GM23338 (cell line): ENCODE results near the gene TSPAN19. TPM values are rescaled to one million over a fixed set of nuclear protein-coding genes. Genes with fewer than 3 reads are reported as not detected.

Experiments
- ATAC-seq: fragments of 200-7000 bp; cut with Tn5 transposase; 3 replicates; pipeline ENCODE4 v1.9.1; 2020
- DNase-seq: peaks from one replicate; pipeline ENCODE4 v3.0.0-alpha.2; 2015; ENCODE audit warnings: low spot score
- H2AFZ ChIP-seq: fragments of 200-600 bp; sonication (generic); 2 replicates; pipeline ENCODE4 v1.8.0; 2016; ENCODE audit warnings: antibody characterized with exemption, mild to moderate bottlenecking, moderate library complexity
- H3F3A ChIP-seq: fragments of 200-600 bp; sonication (generic); replicated peaks from 2 replicates; pipeline ENCODE4 v1.8.0; 2017; ENCODE audit warnings: antibody characterized with exemption, mixed run types, low read depth
- H3K27ac ChIP-seq: fragments of 200-600 bp; sonication (generic); 2 replicates; pipeline ENCODE4 v1.6.1; 2016; ENCODE audit warnings: low read depth
- H3K27me3 ChIP-seq: fragments of 200-600 bp; sonication (generic); 2 replicates; pipeline ENCODE4 v1.8.0; 2016; ENCODE audit warnings: mild to moderate bottlenecking, mixed run types, moderate library complexity; ENCODE audit not compliant: insufficient read depth
- H3K36me3 ChIP-seq: fragments of 200-600 bp; sonication (generic); 2 replicates; pipeline ENCODE4 v1.8.0; 2016; ENCODE audit warnings: mild to moderate bottlenecking; ENCODE audit not compliant: insufficient read depth
- H3K4me1 ChIP-seq: fragments of 200-600 bp; sonication (generic); 2 replicates; pipeline ENCODE4 v1.8.0; 2016; ENCODE audit warnings: mild to moderate bottlenecking, moderate library complexity; ENCODE audit not compliant: insufficient read depth
- H3K4me2 ChIP-seq: fragments of 200-600 bp; sonication (generic); 2 replicates; pipeline ENCODE4 v1.7.1; 2017; ENCODE audit warnings: mixed run types
- H3K4me3 ChIP-seq: fragments of 200-600 bp; sonication (generic); 2 replicates; pipeline ENCODE4 v1.6.1; 2016; ENCODE audit warnings: mixed run types
- H3K79me2 ChIP-seq: fragments of 200-600 bp; sonication (generic); replicated peaks from 2 replicates; pipeline ENCODE4 v1.8.0; 2017; ENCODE audit warnings: mild to moderate bottlenecking; ENCODE audit not compliant: insufficient read depth
- H3K9me2 ChIP-seq: fragments of 200-600 bp; sonication (generic); 2 replicates; pipeline ENCODE4 v1.8.0; 2017; ENCODE audit not compliant: insufficient read depth
- H4K20me1 ChIP-seq: fragments of 200-600 bp; sonication (generic); replicated peaks from 2 replicates; pipeline ENCODE4 v1.8.0; 2017; ENCODE audit warnings: mild to moderate bottlenecking; ENCODE audit not compliant: insufficient read depth
- H3K27ac Mint-ChIP-seq: 2 replicates; pipeline ENCODE4 v1.8.0; 2020; ENCODE audit warnings: inconsistent platforms, mild to moderate bottlenecking, moderate library complexity, mixed read lengths
- H3K27me3 Mint-ChIP-seq: 3 replicates; pipeline ENCODE4 v1.8.0; 2022; ENCODE audit warnings: low read depth, mild to moderate bottlenecking, moderate library complexity, mixed read lengths, inconsistent platforms; ENCODE audit not compliant: insufficient read depth, poor library complexity
- H3K36me3 Mint-ChIP-seq: 3 replicates; pipeline ENCODE4 v1.8.0; 2021; ENCODE audit warnings: low read depth, mild to moderate bottlenecking, inconsistent platforms, moderate library complexity, mixed read lengths
- H3K4me1 Mint-ChIP-seq: 3 replicates; pipeline ENCODE4 v1.8.0; 2020; ENCODE audit warnings: mild to moderate bottlenecking, inconsistent platforms, mixed read lengths
- H3K4me3 Mint-ChIP-seq: 3 replicates; pipeline ENCODE4 v1.8.0; 2021; ENCODE audit warnings: moderate library complexity, mild to moderate bottlenecking, inconsistent platforms, mixed read lengths
- H3K9me3 Mint-ChIP-seq: 3 replicates; pipeline ENCODE4 v1.8.0; 2020; ENCODE audit warnings: moderate library complexity, mild to moderate bottlenecking, inconsistent platforms, mixed read lengths
- CREB1 ChIP-seq: fragments of 250-450 bp; sonication (Bioruptor Pico); IDR thresholded peaks from 2 replicates; pipeline ENCODE4 v1.5.0; 2020; ENCODE audit warnings: low read depth, mild to moderate bottlenecking, moderate library complexity
- JUNB ChIP-seq: IDR thresholded peaks from one replicate; pipeline ENCODE4 v1.6.1; 2016; ENCODE audit warnings: antibody characterized with exemption; ENCODE audit not compliant: unreplicated experiment
- STAT1 ChIP-seq: IDR thresholded peaks from one replicate; pipeline ENCODE4 v1.6.1; 2016; ENCODE audit warnings: antibody characterized with exemption; ENCODE audit not compliant: unreplicated experiment
- ZNF114 ChIP-seq: fragments of 250-450 bp; sonication (Bioruptor Pico); IDR thresholded peaks from 2 replicates; pipeline ENCODE4 v1.5.0; 2020; ENCODE audit warnings: mild to moderate bottlenecking, moderate library complexity
- ZNF331 ChIP-seq: fragments of 250-450 bp; sonication (Bioruptor Pico); IDR thresholded peaks from 2 replicates; pipeline ENCODE4 v1.5.0; 2020; ENCODE audit warnings: low read depth, mild to moderate bottlenecking, moderate library complexity
- polyA plus RNA-seq: library from polyadenylated mRNA; unstranded; fragments of >200 nt; fragmentation: Nextera tagmentation; extraction: Ambion mirVana; gene quantifications from 2 replicates; pipeline ENCODE4 v1.2.1, GENCODE V29; 2016
- total RNA-seq: library from RNA; depleted of rRNA; stranded (reverse); fragments of >200 nt; shearing (Covaris generic); gene quantifications from 2 replicates; pipeline ENCODE4 v1.2.3, GENCODE V29; 2014
- TF ChIP-seq, protein P1 (sequence below), 2 experiments: fragments of 200-600 bp in 1 of 2; sonication (generic) in 1 of 2; conservative IDR thresholded peaks; 2 replicates each; pipeline versions ENCODE4 v1.5.1 to v1.6.1; 2016 to 2017; ENCODE audit warnings: antibody characterized with exemption in 2 of 2, low read depth in 2 of 2, mild to moderate bottlenecking in 2 of 2, moderate library complexity in 1 of 2
- TF ChIP-seq, protein P2 (sequence below): IDR thresholded peaks from one replicate; pipeline ENCODE4 v1.6.1; 2018; ENCODE audit warnings: antibody characterized with exemption; ENCODE audit not compliant: unreplicated experiment

The TSPAN19 gene
- total and polyA plus RNA-seq, 2 experiments from 2014 or later, result 0.44 to 0.80 TPM

DNA sequence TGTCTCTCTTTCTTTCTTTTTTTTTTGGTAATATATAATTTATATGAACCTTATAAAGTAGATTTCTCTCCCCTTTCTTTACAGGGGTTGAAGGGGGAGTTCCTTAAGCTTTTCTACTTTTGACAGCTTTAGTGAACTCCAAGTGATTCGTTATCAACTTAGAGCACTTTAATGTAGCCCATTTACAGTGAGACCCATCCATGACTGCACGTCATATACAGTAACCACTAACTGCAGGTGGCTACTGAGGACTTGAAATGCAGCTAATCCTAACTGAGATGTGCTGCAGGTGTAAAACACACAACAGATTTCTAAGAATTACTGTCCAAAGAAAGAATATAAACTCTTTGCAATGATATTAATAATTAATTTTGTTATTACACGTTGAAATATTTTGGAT is 656 bp upstream of the TSPAN19 start:
- TF ChIP-seq CREB1 (CRISPR knock-in tag), result no peak
- no peaks in the 10 kb centered on the region for H4K20me1 ChIP-seq
- no peaks in the 10 kb centered on the region for H3K9me2 ChIP-seq
- no peaks in the 10 kb centered on the region for H3K27me3 ChIP-seq
- Mint-ChIP-seq H3K27ac (no peak overlapping the region; the same call in 1 of the 2 replicates), H3K36me3 (no peaks in the 10 kb centered on the region), H3K4me3 (peak overlapping the region; percentile 96), H3K27me3 (peaks cover 2% of the 10 kb centered on the region), H3K9me3 (no peaks in the 10 kb centered on the region), H3K4me1 (peaks cover 2% of the 10 kb centered on the region; the same call in 1 of the 3 replicates)
- no peaks in the 10 kb centered on the region for H3K36me3 ChIP-seq
- H3K79me2 ChIP-seq, result no peaks in the 10 kb centered on the region
- H3K27ac ChIP-seq, result no peak overlapping the region
- ATAC-seq (peak; percentile 32; the same call in 2 of the 3 replicates), DNase-seq (no peak)
- H2AFZ ChIP-seq, result peak overlapping the region; percentile 80
- H3K4me1 ChIP-seq, result no peaks in the 10 kb centered on the region
- H3K4me3 ChIP-seq, result peak overlapping the region; percentile 53
- peak overlapping the region; percentile 74 for H3K4me2 ChIP-seq
- no peaks in the 10 kb centered on the region for H3F3A ChIP-seq

DNA sequence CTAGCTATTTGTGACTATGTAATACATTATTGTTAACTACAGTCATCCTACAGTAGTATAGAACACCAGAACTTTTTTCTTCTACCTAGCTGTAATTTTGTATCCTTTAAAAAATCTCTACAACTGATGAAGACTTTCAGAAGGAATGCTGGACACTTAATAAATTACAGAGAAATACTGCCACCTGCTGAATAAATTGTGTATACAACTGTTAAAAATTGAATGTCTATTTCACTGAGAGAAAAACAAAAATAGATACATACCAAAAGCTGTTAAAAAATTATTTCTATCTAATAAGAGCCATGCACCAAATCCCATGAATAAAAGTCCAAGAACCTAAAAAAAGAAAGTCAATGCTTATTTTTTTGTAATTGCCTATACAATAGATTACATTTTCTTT is 6.6 kb downstream of the TSPAN19 start:
- H3K4me3 ChIP-seq, result no peak overlapping the region
- no peak for TF ChIP-seq ZNF331
- TF ChIP-seq, protein P1, sequence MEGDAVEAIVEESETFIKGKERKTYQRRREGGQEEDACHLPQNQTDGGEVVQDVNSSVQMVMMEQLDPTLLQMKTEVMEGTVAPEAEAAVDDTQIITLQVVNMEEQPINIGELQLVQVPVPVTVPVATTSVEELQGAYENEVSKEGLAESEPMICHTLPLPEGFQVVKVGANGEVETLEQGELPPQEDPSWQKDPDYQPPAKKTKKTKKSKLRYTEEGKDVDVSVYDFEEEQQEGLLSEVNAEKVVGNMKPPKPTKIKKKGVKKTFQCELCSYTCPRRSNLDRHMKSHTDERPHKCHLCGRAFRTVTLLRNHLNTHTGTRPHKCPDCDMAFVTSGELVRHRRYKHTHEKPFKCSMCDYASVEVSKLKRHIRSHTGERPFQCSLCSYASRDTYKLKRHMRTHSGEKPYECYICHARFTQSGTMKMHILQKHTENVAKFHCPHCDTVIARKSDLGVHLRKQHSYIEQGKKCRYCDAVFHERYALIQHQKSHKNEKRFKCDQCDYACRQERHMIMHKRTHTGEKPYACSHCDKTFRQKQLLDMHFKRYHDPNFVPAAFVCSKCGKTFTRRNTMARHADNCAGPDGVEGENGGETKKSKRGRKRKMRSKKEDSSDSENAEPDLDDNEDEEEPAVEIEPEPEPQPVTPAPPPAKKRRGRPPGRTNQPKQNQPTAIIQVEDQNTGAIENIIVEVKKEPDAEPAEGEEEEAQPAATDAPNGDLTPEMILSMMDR (conservative IDR thresholded peaks at IDR 0.05; ENCODE audit: low read depth in 2 of 2), result peak in 1 of 2 experiments; percentile 84; a peak in 3 of 4 replicates
- no peak overlapping the region for H2AFZ ChIP-seq
- no peaks in the 10 kb centered on the region for H3K36me3 ChIP-seq
- H3K79me2 ChIP-seq, result no peaks in the 10 kb centered on the region
- H3K27me3 ChIP-seq, result no peaks in the 10 kb centered on the region
- no peak overlapping the region for H3K27ac ChIP-seq
- H3K4me1 ChIP-seq, result no peaks in the 10 kb centered on the region
- peak; percentile 70 for DNase-seq
- no peaks in the 10 kb centered on the region for H3F3A ChIP-seq
- H3K4me1 Mint-ChIP-seq, result no peaks in the 10 kb centered on the region
- H3K9me2 ChIP-seq, result no peaks in the 10 kb centered on the region
- H3K27ac Mint-ChIP-seq, result no peak overlapping the region
- no peak overlapping the region for H3K4me3 Mint-ChIP-seq
- H3K4me2 ChIP-seq, result no peak overlapping the region
- no peak for ATAC-seq
- H3K36me3 Mint-ChIP-seq, result no peaks in the 10 kb centered on the region
- no peaks in the 10 kb centered on the region for H3K27me3 Mint-ChIP-seq
- no peaks in the 10 kb centered on the region for H3K9me3 Mint-ChIP-seq
- H4K20me1 ChIP-seq, result no peaks in the 10 kb centered on the region

DNA sequence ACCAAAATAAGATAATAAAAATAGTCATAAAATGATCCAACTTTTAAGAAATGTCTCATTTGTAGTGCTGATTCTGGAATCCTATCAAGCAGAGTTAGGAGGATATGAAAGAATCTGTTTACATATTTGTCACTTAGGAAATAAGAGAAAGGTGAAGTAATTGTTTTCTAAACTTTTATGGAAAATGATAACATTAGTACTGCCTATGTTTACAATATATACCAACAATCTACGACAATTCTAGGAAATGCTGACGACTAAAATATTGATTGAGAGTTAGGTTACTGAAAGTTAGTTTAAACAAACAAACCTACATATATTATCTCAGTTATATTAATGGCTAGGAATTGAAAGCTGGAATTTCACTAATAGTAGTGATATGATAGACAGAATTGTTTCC is 18.0 kb downstream of the TSPAN19 start:
- Histone ChIP-seq H3F3A (no peaks in the 10 kb centered on the region), H3K4me1 (peaks cover 10% of the 10 kb centered on the region), H3K9me2 (no peaks in the 10 kb centered on the region), H2AFZ (no peak overlapping the region), H4K20me1 (no peaks in the 10 kb centered on the region), H3K36me3 (no peaks in the 10 kb centered on the region), H3K27ac (no peak overlapping the region), H3K27me3 (no peaks in the 10 kb centered on the region), H3K79me2 (no peaks in the 10 kb centered on the region), H3K4me2 (no peak overlapping the region), H3K4me3 (no peak overlapping the region)
- DNase-seq, result no peak
- Mint-ChIP-seq H3K27me3 (no peaks in the 10 kb centered on the region), H3K4me3 (no peak overlapping the region), H3K9me3 (no peaks in the 10 kb centered on the region), H3K4me1 (peaks cover 9% of the 10 kb centered on the region; the same call in 2 of the 3 replicates), H3K36me3 (no peaks in the 10 kb centered on the region), H3K27ac (no peak overlapping the region)
- ATAC-seq, result no peak
- TF ChIP-seq CREB1 (CRISPR knock-in tag) (no peak), ZNF114 (CRISPR knock-in tag) (no peak), STAT1 (no peak), JUNB (no peak), ZNF331 (no peak)
- TF ChIP-seq, protein P2, sequence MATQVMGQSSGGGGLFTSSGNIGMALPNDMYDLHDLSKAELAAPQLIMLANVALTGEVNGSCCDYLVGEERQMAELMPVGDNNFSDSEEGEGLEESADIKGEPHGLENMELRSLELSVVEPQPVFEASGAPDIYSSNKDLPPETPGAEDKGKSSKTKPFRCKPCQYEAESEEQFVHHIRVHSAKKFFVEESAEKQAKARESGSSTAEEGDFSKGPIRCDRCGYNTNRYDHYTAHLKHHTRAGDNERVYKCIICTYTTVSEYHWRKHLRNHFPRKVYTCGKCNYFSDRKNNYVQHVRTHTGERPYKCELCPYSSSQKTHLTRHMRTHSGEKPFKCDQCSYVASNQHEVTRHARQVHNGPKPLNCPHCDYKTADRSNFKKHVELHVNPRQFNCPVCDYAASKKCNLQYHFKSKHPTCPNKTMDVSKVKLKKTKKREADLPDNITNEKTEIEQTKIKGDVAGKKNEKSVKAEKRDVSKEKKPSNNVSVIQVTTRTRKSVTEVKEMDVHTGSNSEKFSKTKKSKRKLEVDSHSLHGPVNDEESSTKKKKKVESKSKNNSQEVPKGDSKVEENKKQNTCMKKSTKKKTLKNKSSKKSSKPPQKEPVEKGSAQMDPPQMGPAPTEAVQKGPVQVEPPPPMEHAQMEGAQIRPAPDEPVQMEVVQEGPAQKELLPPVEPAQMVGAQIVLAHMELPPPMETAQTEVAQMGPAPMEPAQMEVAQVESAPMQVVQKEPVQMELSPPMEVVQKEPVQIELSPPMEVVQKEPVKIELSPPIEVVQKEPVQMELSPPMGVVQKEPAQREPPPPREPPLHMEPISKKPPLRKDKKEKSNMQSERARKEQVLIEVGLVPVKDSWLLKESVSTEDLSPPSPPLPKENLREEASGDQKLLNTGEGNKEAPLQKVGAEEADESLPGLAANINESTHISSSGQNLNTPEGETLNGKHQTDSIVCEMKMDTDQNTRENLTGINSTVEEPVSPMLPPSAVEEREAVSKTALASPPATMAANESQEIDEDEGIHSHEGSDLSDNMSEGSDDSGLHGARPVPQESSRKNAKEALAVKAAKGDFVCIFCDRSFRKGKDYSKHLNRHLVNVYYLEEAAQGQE, result no peak
- TF ChIP-seq, protein P1 (conservative IDR thresholded peaks at IDR 0.05; ENCODE audit: low read depth in 2 of 2), result no peak
